ENCODE measurements around the gene ZDHHC24. TPM values are rescaled to one million over a fixed set of nuclear protein-coding genes. Genes with fewer than 3 reads are reported as not detected.
"Not testable (repeated sequence)": the region's sequence is repeated elsewhere in the genome, so short reads cannot be mapped to it uniquely, and the experiment has no call there.

Gene ZDHHC24
- total RNA-seq, 1 donor from 2014 or later: 6.8 TPM

GRCh38 chr11:66544952-66545351, 896 bp downstream of the ZDHHC24 start:
- ATAC-seq: not testable (repeated sequence)

DNA sequence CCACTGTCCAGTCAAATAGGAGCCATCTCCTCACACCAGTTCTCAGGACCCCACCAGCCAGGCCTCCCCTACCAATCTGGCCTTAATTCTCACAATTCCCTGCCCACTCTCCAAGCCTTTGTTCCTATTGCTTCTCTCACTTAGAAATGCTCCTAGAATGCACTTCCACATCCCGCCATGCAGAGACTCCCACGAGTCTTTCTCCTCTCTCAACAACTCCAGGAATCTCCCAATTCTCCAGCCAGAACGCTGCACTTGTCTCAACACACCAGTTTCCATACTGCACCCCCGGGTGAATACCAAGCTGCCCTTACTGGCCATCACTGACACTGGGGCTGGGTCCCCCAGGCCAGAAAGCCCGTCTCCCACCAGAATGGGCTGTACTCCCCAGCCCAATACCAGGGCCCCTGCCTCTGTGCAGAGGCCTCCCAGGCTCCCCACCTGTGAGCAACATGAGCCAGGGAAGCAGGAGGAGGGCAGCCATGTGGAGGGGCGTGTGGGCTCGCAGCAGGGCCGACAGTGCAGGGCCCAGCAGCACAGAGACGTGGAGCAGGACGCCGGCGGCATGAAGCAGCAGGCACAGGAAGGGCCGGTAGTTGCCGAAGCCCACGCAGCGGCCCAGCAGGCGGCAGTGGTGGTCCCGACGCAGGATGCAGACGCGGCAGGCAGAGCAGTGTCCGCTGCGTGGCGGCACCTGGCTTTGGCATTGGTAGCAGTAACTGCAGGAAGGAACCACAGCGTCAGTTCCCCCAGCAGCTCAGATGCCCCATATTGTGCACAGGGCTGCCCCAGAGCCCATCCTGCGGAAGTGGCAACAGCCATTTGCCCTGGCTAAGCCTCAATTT, 2.4 kb downstream of the ZDHHC24 start:
- ATAC-seq: peak; percentile 14

DNA sequence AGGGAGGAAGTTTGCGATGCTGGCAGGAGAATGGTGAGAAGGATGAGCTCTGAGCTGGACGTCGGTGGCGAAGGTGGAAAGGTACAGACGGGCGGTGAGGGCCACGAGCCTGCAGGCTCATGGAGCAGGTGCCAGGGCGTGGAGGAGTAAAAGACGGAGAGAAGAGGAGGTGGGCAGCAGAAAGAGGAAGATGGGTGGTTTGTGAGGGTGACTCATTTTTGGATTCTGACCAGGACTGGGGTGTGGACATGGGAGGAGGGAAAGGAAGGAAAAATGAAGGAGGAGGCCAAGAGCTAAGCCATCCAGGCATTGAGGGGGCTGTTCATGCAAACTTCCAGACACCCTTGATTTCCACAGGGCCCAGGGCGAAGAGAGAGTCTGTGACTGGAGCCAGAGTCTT, 3.5 kb downstream of the ZDHHC24 start:
- ATAC-seq: no peak

DNA sequence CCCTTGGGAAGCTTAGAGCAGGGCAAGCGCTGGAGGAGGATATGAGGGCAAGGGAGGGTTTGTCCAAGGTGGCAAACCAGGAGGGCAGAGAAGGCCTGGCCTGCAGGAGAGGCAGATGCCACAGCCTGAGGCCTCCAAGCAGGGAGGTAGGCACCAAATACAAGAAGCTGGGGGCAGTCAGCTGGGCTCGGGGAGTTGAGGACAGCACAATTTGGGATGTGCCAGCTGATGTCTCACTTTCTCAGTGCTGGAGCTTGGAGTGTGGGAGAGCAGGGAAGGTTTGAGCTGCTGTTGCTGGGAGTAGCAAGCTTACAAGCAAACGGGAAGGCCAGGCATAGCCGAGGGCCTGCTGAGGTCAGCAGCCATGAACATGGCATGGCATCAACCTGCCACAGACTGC, 4.0 kb downstream of the ZDHHC24 start:
- no peak for ATAC-seq

DNA sequence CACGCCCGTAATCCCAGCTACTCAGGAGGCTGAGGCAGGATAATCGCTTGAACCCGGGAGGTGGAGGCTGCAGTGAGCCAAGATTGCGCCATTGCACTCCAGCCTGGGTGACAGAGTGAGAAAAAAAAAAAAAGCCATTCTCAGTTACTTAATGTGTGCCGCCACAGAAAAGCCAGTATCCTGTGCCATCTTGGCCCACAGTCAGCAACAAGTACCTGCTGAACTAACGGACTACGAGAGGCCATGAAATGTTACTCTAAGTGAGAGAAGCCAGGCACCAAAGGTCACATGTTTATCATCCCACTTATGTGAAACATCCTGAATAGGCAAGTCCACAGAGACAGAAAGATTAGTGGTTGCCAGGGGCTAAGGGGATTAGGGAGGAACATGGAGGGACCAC, 5.2 kb downstream of the ZDHHC24 start:
- not testable (repeated sequence) for ATAC-seq

GRCh38 chr11:66539870-66540213, 6.0 kb downstream of the ZDHHC24 start:
- no peak for ATAC-seq

DNA sequence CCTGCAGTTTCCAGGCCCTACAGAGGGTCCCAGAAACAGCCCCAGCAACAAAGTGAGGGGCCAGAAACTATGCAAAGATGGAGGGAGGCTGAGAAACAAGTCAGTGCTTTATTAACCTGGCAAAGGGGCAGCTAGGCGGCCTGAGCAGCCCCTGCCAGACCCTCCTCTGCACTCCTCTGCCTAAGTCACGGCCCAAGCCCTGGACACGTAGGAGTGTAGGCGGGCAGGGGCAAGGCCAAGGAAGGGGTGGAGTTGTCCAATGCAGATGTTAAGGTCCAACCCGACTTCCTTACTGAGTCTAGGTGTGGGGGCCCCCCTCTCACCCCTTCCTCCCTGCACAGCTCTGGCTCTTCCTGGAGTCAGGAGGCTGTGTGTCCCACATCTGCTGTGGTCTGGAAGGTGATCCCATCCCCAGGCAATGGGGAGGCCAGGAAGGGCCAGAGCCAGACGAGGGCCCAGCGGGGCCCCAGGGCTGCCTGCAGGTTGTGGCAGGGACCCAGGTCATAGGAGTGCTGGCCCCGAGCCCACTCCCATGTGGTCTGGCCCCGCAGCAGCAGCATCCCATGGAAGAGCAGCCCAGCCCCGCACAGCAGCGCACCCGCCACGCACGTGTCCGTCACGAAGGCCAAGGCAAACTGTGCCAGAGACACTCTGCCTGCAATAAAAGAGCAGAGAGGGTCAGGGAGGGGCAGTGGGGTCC, 6.5 kb downstream of the ZDHHC24 start:
- no peak for ATAC-seq

GRCh38 chr11:66532784-66533183, 13.1 kb downstream of the ZDHHC24 start:
- no peak for ATAC-seq

GRCh38 chr11:66531841-66532240, 14.0 kb downstream of the ZDHHC24 start:
- ATAC-seq: no peak

DNA sequence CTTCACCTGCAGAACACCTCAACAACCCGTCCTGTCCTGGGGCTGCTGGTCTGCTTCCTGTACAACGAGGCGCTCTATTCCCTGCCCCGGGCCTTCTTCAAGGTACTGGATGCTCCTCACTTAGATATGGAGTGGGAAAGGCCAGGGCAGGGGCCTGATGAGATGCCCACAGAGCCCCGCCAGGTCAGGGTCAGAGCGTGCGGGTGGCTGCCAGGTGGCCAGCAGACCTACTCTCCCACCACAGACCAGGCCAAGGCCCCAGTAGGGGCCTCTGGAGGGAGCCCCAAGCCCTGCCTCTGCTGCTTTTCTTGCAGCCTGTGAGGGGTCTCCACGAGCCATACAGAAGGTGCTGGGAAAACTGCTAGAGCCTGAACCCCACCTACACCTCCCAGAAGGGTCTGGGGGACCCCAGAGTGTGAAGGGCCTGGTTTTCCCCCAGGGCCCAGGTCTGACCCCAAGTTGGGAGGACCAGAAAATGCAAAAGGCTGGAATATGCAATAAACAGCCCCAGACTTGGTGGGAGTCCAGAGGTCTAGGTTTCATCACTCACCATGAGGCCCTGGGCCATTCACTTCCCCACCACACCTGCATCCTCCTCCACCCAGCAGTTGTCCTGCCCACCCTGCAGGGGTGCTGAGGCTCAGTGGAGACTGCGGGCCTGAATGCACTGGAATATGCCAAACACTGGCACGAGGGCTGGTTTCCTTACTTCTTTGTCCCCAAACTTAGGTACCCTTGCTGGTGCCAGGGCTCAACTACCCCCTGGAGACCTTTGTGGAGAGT, 14.7 kb downstream of the ZDHHC24 start:
- ATAC-seq: peak; percentile 8

- ATAC-seq: peak; percentile 27
Observed at GRCh38 chr11:66529655-66530054, 16.2 kb downstream of the ZDHHC24 start.

- no peak for ATAC-seq
Observed at GRCh38 chr11:66529069-66529468, 16.8 kb downstream of the ZDHHC24 start.

DNA sequence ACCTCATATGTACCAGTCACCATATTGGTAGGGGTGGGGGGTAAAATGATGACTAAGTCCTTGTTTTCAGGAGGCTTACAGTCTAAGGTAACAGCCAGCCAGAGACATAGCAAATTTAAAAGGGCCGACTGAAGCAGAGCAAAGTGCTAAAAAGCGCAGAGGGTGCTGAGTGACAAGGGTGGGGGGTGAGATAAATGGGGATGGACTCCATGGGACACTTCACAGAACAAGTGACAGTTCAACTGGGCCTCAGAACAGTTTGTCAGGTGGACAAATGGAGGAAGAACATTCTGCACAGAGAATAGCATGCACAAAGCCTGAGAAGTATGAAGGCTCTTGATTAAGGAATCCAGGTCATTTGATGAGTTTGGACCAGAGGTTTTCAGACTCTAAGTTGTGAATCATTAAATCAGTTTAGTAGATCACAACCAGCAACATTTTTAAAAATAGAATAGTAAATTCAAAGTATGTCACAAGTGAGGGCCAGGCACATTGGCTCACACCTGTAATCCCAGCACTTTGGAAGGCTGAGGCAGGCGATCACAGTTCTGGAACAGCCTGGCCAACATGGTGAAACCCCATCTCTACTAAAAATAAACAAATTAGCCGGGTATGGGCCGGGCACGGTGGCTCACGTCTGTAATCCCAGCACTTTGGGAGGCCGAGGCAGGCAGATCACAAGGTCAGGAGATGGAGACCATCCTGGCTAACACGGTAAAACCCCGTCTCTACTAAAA, 21.4 kb downstream of the ZDHHC24 start:
- no peak for ATAC-seq

DNA sequence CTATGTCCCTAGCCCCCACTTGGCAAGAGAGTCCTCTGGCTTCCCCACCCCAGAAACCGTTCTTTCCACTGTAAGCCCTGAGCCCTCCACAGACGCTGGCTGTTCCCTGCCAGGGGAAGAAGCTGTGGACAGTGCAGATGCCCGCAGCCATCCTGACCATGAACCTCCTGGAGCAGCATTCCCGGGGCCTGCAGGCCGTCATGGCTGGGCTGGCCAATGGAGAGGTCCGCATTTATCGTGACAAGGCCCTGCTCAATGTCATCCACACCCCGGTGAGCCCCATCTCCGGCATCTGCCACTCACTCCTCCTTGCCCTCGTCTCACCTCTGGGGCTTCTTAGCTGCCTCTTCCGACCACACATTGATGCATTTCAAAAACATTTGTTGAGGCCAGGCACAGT, 22.2 kb downstream of the ZDHHC24 start:
- ATAC-seq: no peak

DNA sequence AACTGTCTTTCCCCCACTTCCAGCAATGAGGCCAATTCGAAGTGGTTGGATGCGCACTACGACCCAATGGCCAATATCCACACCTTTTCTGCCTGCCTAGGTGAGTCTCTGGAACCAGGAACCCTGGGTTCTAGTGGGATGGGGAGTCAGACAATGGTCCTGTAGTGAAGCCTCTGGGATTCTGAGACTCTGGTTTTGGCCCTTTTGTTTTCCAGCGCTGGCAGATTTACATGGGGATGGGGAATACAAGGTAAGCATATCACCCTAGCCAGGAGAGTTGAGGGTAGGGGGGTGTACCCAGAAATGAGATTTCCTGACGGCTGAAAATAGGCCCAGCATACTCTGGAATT, 34.9 kb downstream of the ZDHHC24 start:
- no peak for ATAC-seq

- peak; percentile 91 for ATAC-seq
Observed at GRCh38 chr11:66510271-66510989, 35.4 kb downstream of the ZDHHC24 start, which contains the start of gene BBS1. Gene BBS1 (plus strand): TSS chr11:66510635. CDS start chr11:66510660, 25 bp downstream.

DNA sequence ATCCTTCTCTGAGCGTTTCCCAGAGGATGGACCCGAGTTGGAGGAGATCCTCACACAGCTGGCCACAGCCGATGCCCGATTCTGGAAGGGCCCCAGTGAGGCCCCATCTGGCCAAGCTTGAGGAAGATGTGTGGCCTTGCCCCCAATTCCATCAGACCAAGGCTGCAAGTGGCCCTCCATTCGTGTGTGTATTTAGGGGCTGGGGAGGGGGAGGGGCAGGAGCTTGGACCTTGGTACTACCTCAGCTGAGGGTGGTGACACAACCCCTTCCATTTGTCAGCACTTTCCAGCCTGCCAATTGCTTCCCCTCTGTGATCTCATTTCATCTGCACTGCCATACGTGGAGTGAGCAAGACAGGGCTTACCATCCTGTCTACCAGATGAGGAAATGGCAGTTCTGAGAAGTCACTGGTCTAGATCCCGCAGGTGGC, 36.7 kb downstream of the ZDHHC24 start:
- no peak for ATAC-seq

DNA sequence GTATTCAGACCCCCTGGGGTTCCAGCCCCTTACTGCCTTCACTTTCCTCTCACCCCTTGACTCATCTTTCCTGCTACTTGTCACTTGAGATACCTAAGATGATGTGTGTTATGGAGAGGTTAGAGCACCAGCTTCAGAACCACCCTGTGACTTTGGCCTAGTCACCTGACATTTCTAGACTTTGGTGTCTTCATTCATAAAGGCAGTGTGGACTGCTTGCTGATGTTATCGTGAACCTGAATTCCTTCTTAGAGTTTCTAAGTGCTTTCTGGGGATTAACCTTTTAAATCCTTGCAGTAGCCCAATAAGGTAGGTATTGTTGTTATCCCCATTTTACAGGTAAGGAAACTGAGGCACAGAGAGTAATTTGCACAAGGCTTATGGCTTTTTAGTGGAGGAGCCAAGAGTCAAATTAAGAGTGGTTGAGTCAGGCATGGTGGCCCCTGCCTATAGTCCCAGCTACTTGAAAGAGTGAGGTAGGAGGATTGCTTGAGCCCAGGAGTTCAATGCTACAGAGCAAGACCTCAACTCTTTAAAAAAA, 40.5 kb downstream of the ZDHHC24 start:
- ATAC-seq: no peak

- ATAC-seq: no peak
Observed at GRCh38 chr11:66498506-66498905, 47.3 kb downstream of the ZDHHC24 start.

- no peak for ATAC-seq
Observed at GRCh38 chr11:66497206-66497605, 48.6 kb downstream of the ZDHHC24 start.

GRCh38 chr11:66495401-66495854, 50.4 kb downstream of the ZDHHC24 start:
- no peak for ATAC-seq

Measured in esophagus mucosa (tissue), 1 donor.